ENCODE measurements around the gene CTSH.

DNA sequence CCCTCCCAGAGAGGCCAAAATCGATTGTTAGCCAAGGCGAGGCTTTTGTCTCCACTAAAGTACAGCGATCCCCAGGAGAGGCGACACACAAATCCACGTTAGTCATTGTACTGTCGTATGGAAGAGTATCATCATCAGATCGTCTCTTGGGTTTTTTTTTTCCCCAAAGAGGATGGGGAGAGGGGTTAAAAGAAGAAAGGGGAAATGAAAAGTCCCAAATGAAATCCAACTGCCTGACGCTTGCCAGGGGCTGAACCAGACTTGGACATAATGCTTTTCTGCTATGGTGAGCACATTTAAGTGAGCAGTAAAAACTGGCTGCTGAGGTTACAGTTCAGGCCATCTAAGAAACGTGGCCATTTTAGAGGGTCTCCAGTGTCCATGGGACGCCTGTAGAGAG is 37.9 kb upstream of the CTSH start:
- no peak for TF ChIP-seq SRF (IDR thresholded peaks at IDR 0.05; ENCODE audit: low read depth, low read length)
- no peak for TF ChIP-seq PAWR (CRISPR knock-in tag; IDR thresholded peaks at IDR 0.05; ENCODE audit: borderline replicate concordance)
- TF ChIP-seq FOSL1 (CRISPR knock-in tag; IDR thresholded peaks at IDR 0.05; ENCODE audit: borderline replicate concordance) = no peak
- TF ChIP-seq, protein P1, sequence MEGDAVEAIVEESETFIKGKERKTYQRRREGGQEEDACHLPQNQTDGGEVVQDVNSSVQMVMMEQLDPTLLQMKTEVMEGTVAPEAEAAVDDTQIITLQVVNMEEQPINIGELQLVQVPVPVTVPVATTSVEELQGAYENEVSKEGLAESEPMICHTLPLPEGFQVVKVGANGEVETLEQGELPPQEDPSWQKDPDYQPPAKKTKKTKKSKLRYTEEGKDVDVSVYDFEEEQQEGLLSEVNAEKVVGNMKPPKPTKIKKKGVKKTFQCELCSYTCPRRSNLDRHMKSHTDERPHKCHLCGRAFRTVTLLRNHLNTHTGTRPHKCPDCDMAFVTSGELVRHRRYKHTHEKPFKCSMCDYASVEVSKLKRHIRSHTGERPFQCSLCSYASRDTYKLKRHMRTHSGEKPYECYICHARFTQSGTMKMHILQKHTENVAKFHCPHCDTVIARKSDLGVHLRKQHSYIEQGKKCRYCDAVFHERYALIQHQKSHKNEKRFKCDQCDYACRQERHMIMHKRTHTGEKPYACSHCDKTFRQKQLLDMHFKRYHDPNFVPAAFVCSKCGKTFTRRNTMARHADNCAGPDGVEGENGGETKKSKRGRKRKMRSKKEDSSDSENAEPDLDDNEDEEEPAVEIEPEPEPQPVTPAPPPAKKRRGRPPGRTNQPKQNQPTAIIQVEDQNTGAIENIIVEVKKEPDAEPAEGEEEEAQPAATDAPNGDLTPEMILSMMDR (CRISPR knock-in tag; IDR thresholded peaks at IDR 0.05) = no peak
- TF ChIP-seq ZFP82 (CRISPR knock-in tag; IDR thresholded peaks at IDR 0.05; ENCODE audit: borderline replicate concordance) = no peak
- no peak for TF ChIP-seq TARDBP (CRISPR knock-in tag; IDR thresholded peaks at IDR 0.05)
- no peak for TF ChIP-seq CHD4 (IDR thresholded peaks at IDR 0.05; ENCODE audit: borderline replicate concordance, low read length)
- TF ChIP-seq TCF7 (IDR thresholded peaks at IDR 0.05; ENCODE audit: low read depth) = no peak
- TF ChIP-seq, protein P2, sequence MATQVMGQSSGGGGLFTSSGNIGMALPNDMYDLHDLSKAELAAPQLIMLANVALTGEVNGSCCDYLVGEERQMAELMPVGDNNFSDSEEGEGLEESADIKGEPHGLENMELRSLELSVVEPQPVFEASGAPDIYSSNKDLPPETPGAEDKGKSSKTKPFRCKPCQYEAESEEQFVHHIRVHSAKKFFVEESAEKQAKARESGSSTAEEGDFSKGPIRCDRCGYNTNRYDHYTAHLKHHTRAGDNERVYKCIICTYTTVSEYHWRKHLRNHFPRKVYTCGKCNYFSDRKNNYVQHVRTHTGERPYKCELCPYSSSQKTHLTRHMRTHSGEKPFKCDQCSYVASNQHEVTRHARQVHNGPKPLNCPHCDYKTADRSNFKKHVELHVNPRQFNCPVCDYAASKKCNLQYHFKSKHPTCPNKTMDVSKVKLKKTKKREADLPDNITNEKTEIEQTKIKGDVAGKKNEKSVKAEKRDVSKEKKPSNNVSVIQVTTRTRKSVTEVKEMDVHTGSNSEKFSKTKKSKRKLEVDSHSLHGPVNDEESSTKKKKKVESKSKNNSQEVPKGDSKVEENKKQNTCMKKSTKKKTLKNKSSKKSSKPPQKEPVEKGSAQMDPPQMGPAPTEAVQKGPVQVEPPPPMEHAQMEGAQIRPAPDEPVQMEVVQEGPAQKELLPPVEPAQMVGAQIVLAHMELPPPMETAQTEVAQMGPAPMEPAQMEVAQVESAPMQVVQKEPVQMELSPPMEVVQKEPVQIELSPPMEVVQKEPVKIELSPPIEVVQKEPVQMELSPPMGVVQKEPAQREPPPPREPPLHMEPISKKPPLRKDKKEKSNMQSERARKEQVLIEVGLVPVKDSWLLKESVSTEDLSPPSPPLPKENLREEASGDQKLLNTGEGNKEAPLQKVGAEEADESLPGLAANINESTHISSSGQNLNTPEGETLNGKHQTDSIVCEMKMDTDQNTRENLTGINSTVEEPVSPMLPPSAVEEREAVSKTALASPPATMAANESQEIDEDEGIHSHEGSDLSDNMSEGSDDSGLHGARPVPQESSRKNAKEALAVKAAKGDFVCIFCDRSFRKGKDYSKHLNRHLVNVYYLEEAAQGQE (IDR thresholded peaks at IDR 0.05; ENCODE audit: borderline replicate concordance in 1 of 2, low read depth in 1 of 2, low read length in 2 of 2) = no peak
- TF ChIP-seq, protein P3, sequence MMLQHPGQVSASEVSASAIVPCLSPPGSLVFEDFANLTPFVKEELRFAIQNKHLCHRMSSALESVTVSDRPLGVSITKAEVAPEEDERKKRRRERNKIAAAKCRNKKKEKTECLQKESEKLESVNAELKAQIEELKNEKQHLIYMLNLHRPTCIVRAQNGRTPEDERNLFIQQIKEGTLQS (CRISPR knock-in tag; IDR thresholded peaks at IDR 0.05) = no peak
